HG03139 (cell line): ENCODE data around the gene MGRN1.

Source experiments
- ATAC-seq: cut with Tn5 transposase; IDR thresholded peaks from one replicate; pipeline ENCODE4 v1.9.1; 2021; ENCODE audit not compliant: unreplicated experiment

MGRN1 gene

GRCh38 chr16:4673387-4674046 is 48.9 kb downstream of the MGRN1 start:
- ATAC-seq, result no peak

GRCh38 chr16:4674926-4675530 is 50.4 kb downstream of the MGRN1 start:
- ATAC-seq, result no peak

- no peak for ATAC-seq
These were observed 51.5 kb downstream of the MGRN1 start for GRCh38 chr16:4675864-4676786.

DNA sequence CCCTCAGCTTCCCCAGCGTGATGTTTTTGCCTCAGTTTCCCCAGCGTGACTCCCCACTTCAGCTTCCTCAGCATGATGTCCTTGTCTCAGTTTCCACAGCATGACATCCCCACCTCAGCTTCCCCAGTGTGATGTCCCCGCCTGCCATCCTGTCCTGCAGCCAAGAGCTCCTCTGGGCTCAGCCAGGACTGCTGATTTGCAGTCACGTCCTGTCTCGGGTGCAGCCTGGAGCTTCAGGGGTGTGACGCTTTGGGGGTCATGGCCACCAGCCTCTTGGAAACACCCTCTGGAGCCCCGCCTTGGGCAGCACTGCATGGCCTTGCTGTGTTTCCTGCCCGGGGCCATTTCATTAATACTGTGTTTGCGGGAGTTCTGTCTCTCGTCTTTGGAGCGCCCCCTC is 52.2 kb downstream of the MGRN1 start:
- no peak for ATAC-seq

DNA sequence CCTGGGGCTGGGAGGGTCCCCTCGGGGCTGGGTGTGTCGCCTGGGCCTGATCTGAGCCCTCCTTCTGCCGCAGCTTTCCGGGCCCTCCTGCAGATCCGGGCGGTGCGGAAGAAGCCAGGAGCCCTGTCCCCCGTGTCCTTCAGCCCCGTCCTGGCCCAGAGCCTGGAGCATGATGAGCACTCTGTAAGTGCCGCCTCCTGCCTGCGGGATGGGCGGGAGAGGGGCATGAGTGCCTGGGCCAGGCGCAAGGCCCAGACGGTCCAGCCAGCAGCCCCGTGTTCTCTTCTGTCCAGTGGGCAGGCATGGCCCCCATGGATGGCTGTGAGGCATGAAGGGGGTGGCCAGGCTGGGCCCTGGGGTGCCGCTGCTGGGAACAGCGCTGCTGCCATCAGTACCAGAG is 52.8 kb downstream of the MGRN1 start:
- no peak for ATAC-seq

- ATAC-seq, result no peak
These were observed 53.4 kb downstream of the MGRN1 start for GRCh38 chr16:4677994-4678393.

GRCh38 chr16:4678596-4678995 is 54.0 kb downstream of the MGRN1 start:
- ATAC-seq, result no peak

DNA sequence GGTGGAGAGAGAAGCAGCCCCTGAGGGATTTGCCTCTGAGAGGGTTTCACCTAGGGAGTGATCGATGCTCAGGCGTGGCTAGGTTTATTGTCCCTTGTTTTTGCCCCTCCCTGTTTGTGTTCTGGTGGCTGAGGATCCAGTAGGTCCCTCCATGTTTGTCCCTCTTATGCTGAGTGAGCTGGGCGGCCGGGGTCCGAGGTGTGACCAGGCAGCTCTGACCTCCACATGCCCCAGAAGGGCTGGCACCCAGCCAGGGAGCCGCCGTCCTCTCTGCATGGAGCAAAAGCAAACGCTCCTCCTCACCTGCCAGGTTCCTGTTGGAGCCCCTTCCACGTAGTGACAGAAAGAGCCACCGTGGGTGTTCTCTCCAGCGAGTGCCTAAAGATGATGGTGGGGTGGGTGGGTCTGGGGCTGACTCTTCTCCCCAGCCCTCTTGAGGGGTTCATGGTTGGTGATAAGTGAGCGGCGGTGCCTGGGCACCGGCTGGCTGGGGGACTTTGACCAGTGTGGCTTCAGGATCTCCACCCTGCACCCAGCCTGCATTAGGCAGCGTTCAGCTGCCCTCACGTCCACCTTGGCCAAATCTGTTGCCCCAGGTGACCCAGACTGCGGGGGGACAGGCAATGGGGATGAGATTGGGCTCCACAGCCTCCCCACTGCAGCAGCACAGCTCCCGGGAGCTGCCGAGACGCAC is 54.7 kb downstream of the MGRN1 start:
- no peak for ATAC-seq

- ATAC-seq, result no peak
These were observed 55.4 kb downstream of the MGRN1 start for GRCh38 chr16:4679850-4680636.

GRCh38 chr16:4680673-4681470 is 56.2 kb downstream of the MGRN1 start:
- no peak for ATAC-seq

- no peak for ATAC-seq
These were observed 57.0 kb downstream of the MGRN1 start for GRCh38 chr16:4681471-4682083.

- ATAC-seq, result no peak
These were observed 57.5 kb downstream of the MGRN1 start for GRCh38 chr16:4682084-4682591.

- no peak for ATAC-seq
These were observed 58.1 kb downstream of the MGRN1 start for GRCh38 chr16:4682616-4683254.

- no peak for ATAC-seq
These were observed 58.8 kb downstream of the MGRN1 start for GRCh38 chr16:4683255-4684057.

GRCh38 chr16:4684058-4684715 is 59.6 kb downstream of the MGRN1 start:
- no peak for ATAC-seq

- no peak for ATAC-seq
These were observed 60.1 kb downstream of the MGRN1 start for GRCh38 chr16:4684763-4685162.

DNA sequence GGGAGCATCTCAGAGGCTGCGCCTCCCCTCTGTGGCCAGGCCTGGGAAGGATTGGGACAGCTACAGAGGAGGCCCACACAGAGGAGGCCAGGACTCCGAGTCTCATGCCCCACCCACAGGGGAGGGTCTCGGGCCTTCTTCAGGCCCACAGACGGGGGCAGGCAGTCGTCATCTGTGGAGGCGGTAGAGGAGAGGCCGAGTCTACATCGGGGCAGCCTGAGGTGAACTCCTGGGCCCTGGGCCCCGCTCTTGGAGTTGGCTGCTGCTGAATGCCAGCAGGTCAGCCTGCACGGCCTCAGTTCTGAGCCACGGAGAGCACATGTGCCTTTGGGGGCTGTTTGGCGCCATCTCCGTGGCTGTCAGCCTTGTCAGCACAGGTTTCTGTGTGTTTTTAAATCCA is 60.7 kb downstream of the MGRN1 start:
- no peak for ATAC-seq
